ENCODE data around the gene SLCO2B1.

DNA sequence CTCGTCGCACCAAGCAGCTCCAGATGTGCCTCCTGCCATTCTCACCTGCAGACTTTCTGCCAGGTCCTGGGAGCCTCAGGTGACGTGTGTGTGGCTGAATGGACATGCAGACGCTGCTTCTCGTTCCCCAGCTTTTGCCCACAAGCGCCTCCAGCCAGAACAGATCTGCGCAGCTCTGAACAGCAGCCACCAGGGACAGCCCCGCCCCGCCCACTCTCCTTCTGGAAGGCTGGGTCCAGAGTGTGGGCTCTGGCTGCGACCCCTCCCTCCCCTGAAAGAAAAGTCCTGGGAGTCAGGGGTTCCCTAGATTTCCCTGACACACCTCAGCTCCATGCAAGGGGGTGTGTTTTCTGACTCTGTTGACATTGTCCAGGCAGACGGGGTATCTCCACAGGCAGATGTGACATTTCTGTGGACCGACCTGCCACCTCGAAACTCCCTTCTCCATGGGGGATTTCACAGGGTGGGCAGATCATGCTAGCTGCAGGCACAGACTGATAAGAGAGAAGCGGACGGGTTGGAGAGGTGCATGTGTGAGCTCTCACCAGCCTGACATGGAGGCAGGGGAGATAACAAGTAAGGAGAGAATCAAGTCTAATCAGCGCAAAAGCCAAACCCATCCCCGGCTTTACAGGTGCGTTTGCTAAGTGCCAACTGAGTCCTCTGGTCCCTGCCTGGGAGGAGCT, 19.8 kb downstream of the SLCO2B1 start:
- TF ChIP-seq POLR2A (IDR thresholded peaks at IDR 0.05) (no peak), POLR2AphosphoS5 (IDR thresholded peaks at IDR 0.05) (no peak)
- TF ChIP-seq, protein P1, sequence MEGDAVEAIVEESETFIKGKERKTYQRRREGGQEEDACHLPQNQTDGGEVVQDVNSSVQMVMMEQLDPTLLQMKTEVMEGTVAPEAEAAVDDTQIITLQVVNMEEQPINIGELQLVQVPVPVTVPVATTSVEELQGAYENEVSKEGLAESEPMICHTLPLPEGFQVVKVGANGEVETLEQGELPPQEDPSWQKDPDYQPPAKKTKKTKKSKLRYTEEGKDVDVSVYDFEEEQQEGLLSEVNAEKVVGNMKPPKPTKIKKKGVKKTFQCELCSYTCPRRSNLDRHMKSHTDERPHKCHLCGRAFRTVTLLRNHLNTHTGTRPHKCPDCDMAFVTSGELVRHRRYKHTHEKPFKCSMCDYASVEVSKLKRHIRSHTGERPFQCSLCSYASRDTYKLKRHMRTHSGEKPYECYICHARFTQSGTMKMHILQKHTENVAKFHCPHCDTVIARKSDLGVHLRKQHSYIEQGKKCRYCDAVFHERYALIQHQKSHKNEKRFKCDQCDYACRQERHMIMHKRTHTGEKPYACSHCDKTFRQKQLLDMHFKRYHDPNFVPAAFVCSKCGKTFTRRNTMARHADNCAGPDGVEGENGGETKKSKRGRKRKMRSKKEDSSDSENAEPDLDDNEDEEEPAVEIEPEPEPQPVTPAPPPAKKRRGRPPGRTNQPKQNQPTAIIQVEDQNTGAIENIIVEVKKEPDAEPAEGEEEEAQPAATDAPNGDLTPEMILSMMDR (IDR thresholded peaks at IDR 0.05) = no peak

Data from gastroesophageal sphincter (tissue), 3 donors.